Measurements from ENCODE around the gene ZNF330. TPM values are rescaled to one million over a fixed set of nuclear protein-coding genes. Genes with fewer than 3 reads are reported as not detected.

The ZNF330 gene
- polyA plus RNA-seq, 1 of the 3 experiments (the other 2 are of a cell fraction): 19.4 TPM

DNA sequence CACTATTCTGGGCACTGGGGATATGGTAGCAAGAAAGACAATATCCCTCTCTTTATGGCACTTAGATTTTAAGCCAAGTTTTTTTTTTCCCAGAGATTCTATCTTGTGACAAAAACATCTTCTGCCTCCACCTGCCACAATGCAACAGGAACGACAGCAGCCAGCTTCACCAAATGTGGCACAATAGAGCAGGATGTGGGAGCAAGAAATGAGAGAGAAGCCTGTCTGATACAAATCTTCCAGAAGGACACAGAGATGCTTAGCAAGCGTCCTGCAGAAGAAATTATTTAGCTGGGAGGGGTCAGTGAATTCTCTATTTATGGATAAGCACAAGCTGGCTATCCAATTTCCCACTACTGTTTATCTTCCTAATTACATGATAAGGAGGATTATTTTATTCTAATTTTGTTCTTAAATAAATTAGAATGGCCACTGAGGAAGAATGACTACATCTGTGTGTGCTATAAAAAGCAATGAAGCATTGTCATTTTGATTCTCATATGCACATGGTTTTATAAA is 27.1 kb upstream of the ZNF330 start:
- Histone ChIP-seq H2AFZ (ENCODE audit: low read depth) (no peak overlapping the region), H3K9me2 (no peaks in the 10 kb centered on the region), H3K27me3 (ENCODE audit: insufficient read depth) (peaks cover 4% of the 10 kb centered on the region; the same call in 1 of the 2 replicates), H3K4me1 (ENCODE audit: control insufficient read depth in 1 of 2, insufficient read depth in 2 of 2, low read depth in 1 of 2, low read length in 1 of 2) (peaks cover 0 to 2% of the 10 kb centered on the region in 2 experiments; a peak in 2 of 4 replicates), H3K27ac (ENCODE audit: low read depth in 2 of 2, low read length in 1 of 2) (no peak overlapping the region), H3K9ac (no peak overlapping the region), H4K20me1 (ENCODE audit: insufficient read depth) (no peaks in the 10 kb centered on the region), H3K79me2 (ENCODE audit: insufficient read depth) (no peaks in the 10 kb centered on the region), H3F3A (replicated peaks; ENCODE audit: insufficient read depth) (no peaks in the 10 kb centered on the region), H3K4me3 (ENCODE audit: low read depth in 2 of 2, low read length in 1 of 2) (no peak overlapping the region), H3K9me3 (no peaks in the 10 kb centered on the region), H3K4me2 (no peak overlapping the region), H3K36me3 (replicated peaks in 1 of 2; ENCODE audit: control insufficient read depth in 1 of 2, insufficient read depth in 2 of 2, low read length in 1 of 2) (no peaks in the 10 kb centered on the region)
- peak; percentile 11 for DNase-seq
- CTCF ChIA-PET: no interaction called here
- no peak for TF ChIP-seq TEAD4 (IDR thresholded peaks at IDR 0.05; ENCODE audit: borderline replicate concordance, insufficient read depth)
- TF ChIP-seq GATA2 (CRISPR knock-in tag; IDR thresholded peaks at IDR 0.05): 0 out of 2 replicates have a peak, but pooled peaks have one; percentile 20
- 9% methylated on average over 2 of the region's 2 CpGs for WGBS (ENCODE audit: low lambda C conversion rate)
- POLR2A ChIA-PET: no interaction called here

- no peaks in the 10 kb centered on the region for H3K9me3 ChIP-seq
- ChIA-PET CTCF (no interaction called here), POLR2A (no interaction called here)
- peaks cover 0 to 2% of the 10 kb centered on the region in 2 experiments; a peak in 2 of 4 replicates for H3K4me1 ChIP-seq (ENCODE audit: control insufficient read depth in 1 of 2, insufficient read depth in 2 of 2, low read depth in 1 of 2, low read length in 1 of 2)
- no peak overlapping the region for H3K4me2 ChIP-seq
- no peak overlapping the region for H3K4me3 ChIP-seq (ENCODE audit: low read depth in 2 of 2, low read length in 1 of 2)
- no peak for TF ChIP-seq SIN3A (IDR thresholded peaks at IDR 0.05; ENCODE audit: borderline replicate concordance, low read depth, low read length)
- no peak for TF ChIP-seq FOXM1 (IDR thresholded peaks at IDR 0.05; ENCODE audit: low read depth)
- TF ChIP-seq, protein P1, sequence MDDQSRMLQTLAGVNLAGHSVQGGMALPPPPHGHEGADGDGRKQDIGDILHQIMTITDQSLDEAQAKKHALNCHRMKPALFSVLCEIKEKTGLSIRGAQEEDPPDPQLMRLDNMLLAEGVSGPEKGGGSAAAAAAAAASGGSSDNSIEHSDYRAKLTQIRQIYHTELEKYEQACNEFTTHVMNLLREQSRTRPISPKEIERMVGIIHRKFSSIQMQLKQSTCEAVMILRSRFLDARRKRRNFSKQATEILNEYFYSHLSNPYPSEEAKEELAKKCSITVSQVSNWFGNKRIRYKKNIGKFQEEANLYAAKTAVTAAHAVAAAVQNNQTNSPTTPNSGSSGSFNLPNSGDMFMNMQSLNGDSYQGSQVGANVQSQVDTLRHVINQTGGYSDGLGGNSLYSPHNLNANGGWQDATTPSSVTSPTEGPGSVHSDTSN (IDR thresholded peaks at IDR 0.05): no peak
- TF ChIP-seq TAF1 (IDR thresholded peaks at IDR 0.05; ENCODE audit: borderline replicate concordance, low read depth, low read length): no peak
- TF ChIP-seq FOXJ3 (CRISPR knock-in tag; IDR thresholded peaks at IDR 0.05): no peak
- TF ChIP-seq NRF1 (IDR thresholded peaks at IDR 0.05; ENCODE audit: low read depth, low read length): no peak
- TF ChIP-seq YY1 (IDR thresholded peaks at IDR 0.05; ENCODE audit: low read depth): no peak
- TF ChIP-seq GATA2 (CRISPR knock-in tag; IDR thresholded peaks at IDR 0.05): no peak
- H3K9ac ChIP-seq: no peak overlapping the region
- H2AFZ ChIP-seq (ENCODE audit: low read depth): no peak overlapping the region
- no peak overlapping the region for H3K27ac ChIP-seq (ENCODE audit: low read depth in 2 of 2, low read length in 1 of 2)
- peaks cover 4% of the 10 kb centered on the region; the same call in 1 of the 2 replicates for H3K27me3 ChIP-seq (ENCODE audit: insufficient read depth)
- no peaks in the 10 kb centered on the region for H4K20me1 ChIP-seq (ENCODE audit: insufficient read depth)
- WGBS (ENCODE audit: low lambda C conversion rate): 48% methylated on average over 2 of the region's 2 CpGs
- H3K9me2 ChIP-seq: no peaks in the 10 kb centered on the region
- no peaks in the 10 kb centered on the region for H3K79me2 ChIP-seq (ENCODE audit: insufficient read depth)
- no peaks in the 10 kb centered on the region for H3K36me3 ChIP-seq (replicated peaks in 1 of 2; ENCODE audit: control insufficient read depth in 1 of 2, insufficient read depth in 2 of 2, low read length in 1 of 2)
- no peaks in the 10 kb centered on the region for H3F3A ChIP-seq (replicated peaks; ENCODE audit: insufficient read depth)
- no peak for DNase-seq
Observed at GRCh38 chr4:141195095-141195707, 25.5 kb upstream of the ZNF330 start.
